Mesodermal cell (in vitro differentiated cells): ENCODE results near the gene PXK.
A peak's percentile ranks its signal among the peaks of the same experiment; 100 is the strongest.
"Not testable (repeated sequence)": the region's sequence is repeated elsewhere in the genome, so short reads cannot be mapped to it uniquely, and the experiment has no call there.

Experiments used
- H3K27ac ChIP-seq: 2 replicates; pipeline ENCODE4 v1.7.0; 2013; ENCODE audit warnings: mild to moderate bottlenecking, low read depth, low read length, moderate library complexity; ENCODE audit not compliant: severe bottlenecking
- H3K36me3 ChIP-seq: 2 replicates; pipeline ENCODE4 v1.7.1; 2013; ENCODE audit warnings: mild to moderate bottlenecking, low read length, moderate library complexity; ENCODE audit not compliant: control insufficient read depth, insufficient read depth
- H3K4me1 ChIP-seq: one replicate; pipeline ENCODE4 v1.7.1; 2013; ENCODE audit warnings: mild to moderate bottlenecking, low read length; ENCODE audit not compliant: insufficient read depth, control insufficient read depth, poor library complexity, severe bottlenecking
- H3K4me3 ChIP-seq: 2 replicates; pipeline ENCODE4 v1.7.0; 2013; ENCODE audit warnings: low read length, control low read depth, mild to moderate bottlenecking; ENCODE audit not compliant: insufficient read depth, poor library complexity, severe bottlenecking; ENCODE audit errors: extremely low read depth
- H3K9me3 ChIP-seq: 2 replicates; pipeline ENCODE4 v1.7.1; 2013; ENCODE audit warnings: mild to moderate bottlenecking, low read length, moderate library complexity; ENCODE audit not compliant: control insufficient read depth
- WGBS, 2 experiments: methylation state at CpG; one replicate each; pipeline ENCODE4 v1.1.5; 2013; ENCODE audit warnings: missing lambda C conversion rate in 2 of 2; ENCODE audit not compliant: insufficient coverage in 2 of 2; 5-methylcytosine and 5-hydroxymethylcytosine counted together

PXK gene

GRCh38 chr3:58434511-58434910 is 101.8 kb downstream of the PXK start:
- Histone ChIP-seq H3K4me1 (peaks cover 19% of the 10 kb centered on the region), H3K27ac (peak overlapping the region; percentile 80), H3K9me3 (no peaks in the 10 kb centered on the region), H3K36me3 (peaks cover 28% of the 10 kb centered on the region), H3K4me3 (peak overlapping the region; percentile 5)
- 51 to 68% methylated on average over 6 to 7 of the region's 11 CpGs for WGBS, 2 experiments

- Histone ChIP-seq H3K27ac (peak overlapping the region; percentile 80), H3K4me3 (no peak overlapping the region), H3K36me3 (peaks cover 24% of the 10 kb centered on the region), H3K4me1 (peaks cover 19% of the 10 kb centered on the region), H3K9me3 (no peaks in the 10 kb centered on the region)
- 55 to 73% methylated on average over 1 of the region's 1 CpG for WGBS, 2 experiments
Observed at GRCh38 chr3:58434990-58435389, 102.3 kb downstream of the PXK start.

- 68 to 69% methylated on average over 8 of the region's 8 CpGs for WGBS, 2 experiments
- not testable (repeated sequence) for H3K9me3 ChIP-seq, H3K36me3 ChIP-seq, H3K4me3 ChIP-seq, H3K27ac ChIP-seq
- peaks cover 22% of the 10 kb centered on the region for H3K4me1 ChIP-seq
Observed at GRCh38 chr3:58437276-58437675, 104.6 kb downstream of the PXK start.

- H3K4me3 ChIP-seq, H3K27ac ChIP-seq, H3K9me3 ChIP-seq, H3K4me1 ChIP-seq, H3K36me3 ChIP-seq: not testable (repeated sequence)
- WGBS, 2 experiments = 66 to 89% methylated on average over 4 to 5 of the region's 6 CpGs
Observed at GRCh38 chr3:58440996-58441355, 108.3 kb downstream of the PXK start.

GRCh38 chr3:58441514-58442450 is 109.1 kb downstream of the PXK start:
- H3K4me3 ChIP-seq = no peak overlapping the region
- H3K9me3 ChIP-seq = no peaks in the 10 kb centered on the region
- peaks cover 3% of the 10 kb centered on the region for H3K4me1 ChIP-seq
- H3K36me3 ChIP-seq = no peaks in the 10 kb centered on the region
- whole genome bisulfite sequencing, 2 experiments = 38% methylated on average over 1 of the region's 4 CpGs; no CpG with 5 or more reads in 1 of the 2 experiments
- H3K27ac ChIP-seq = no peak overlapping the region

GRCh38 chr3:58452176-58452575 is 119.5 kb downstream of the PXK start:
- no peaks in the 10 kb centered on the region for H3K36me3 ChIP-seq
- WGBS, 2 experiments = no CpG with 5 or more reads among the region's 1 CpG
- H3K27ac ChIP-seq = no peak overlapping the region
- H3K4me3 ChIP-seq = no peak overlapping the region
- peaks cover 24% of the 10 kb centered on the region for H3K9me3 ChIP-seq
- no peaks in the 10 kb centered on the region for H3K4me1 ChIP-seq

- Histone ChIP-seq H3K9me3 (peaks cover 10% of the 10 kb centered on the region), H3K4me1 (no peaks in the 10 kb centered on the region), H3K4me3 (no peak overlapping the region), H3K36me3 (no peaks in the 10 kb centered on the region), H3K27ac (no peak overlapping the region)
- WGBS, 2 experiments = 78 to 93% methylated on average over 2 of the region's 4 CpGs
Observed at GRCh38 chr3:58459160-58459559, 126.5 kb downstream of the PXK start.

- no peaks in the 10 kb centered on the region for H3K9me3 ChIP-seq
- WGBS, 2 experiments = 39 to 43% methylated on average over 4 of the region's 4 CpGs
- H3K36me3 ChIP-seq = no peaks in the 10 kb centered on the region
- no peak overlapping the region for H3K4me3 ChIP-seq
- H3K4me1 ChIP-seq = no peaks in the 10 kb centered on the region
- no peak overlapping the region for H3K27ac ChIP-seq
Observed at GRCh38 chr3:58462829-58463180, 130.1 kb downstream of the PXK start.

- Histone ChIP-seq H3K4me3 (no peak overlapping the region), H3K9me3 (no peaks in the 10 kb centered on the region), H3K36me3 (no peaks in the 10 kb centered on the region), H3K27ac (no peak overlapping the region), H3K4me1 (no peaks in the 10 kb centered on the region)
- 7 to 30% methylated on average over 9 to 10 of the region's 18 CpGs for WGBS, 2 experiments
Observed at GRCh38 chr3:58463181-58463941, 130.7 kb downstream of the PXK start.

GRCh38 chr3:58463942-58464271 is 131.2 kb downstream of the PXK start:
- H3K36me3 ChIP-seq = no peaks in the 10 kb centered on the region
- 36 to 50% methylated on average over 2 to 3 of the region's 5 CpGs for WGBS, 2 experiments
- no peak overlapping the region for H3K4me3 ChIP-seq
- no peak overlapping the region for H3K27ac ChIP-seq
- H3K9me3 ChIP-seq = no peaks in the 10 kb centered on the region
- H3K4me1 ChIP-seq = no peaks in the 10 kb centered on the region

- no peaks in the 10 kb centered on the region for H3K36me3 ChIP-seq
- 83 to 94% methylated on average over 1 to 2 of the region's 3 CpGs for WGBS, 2 experiments
- no peaks in the 10 kb centered on the region for H3K9me3 ChIP-seq
- no peak overlapping the region for H3K4me3 ChIP-seq
- no peaks in the 10 kb centered on the region for H3K4me1 ChIP-seq
- H3K27ac ChIP-seq = no peak overlapping the region
Observed at GRCh38 chr3:58464866-58465265, 132.2 kb downstream of the PXK start.
